H1 (cell line): ENCODE results near the gene CDC37. TPM values are rescaled to one million over a fixed set of nuclear protein-coding genes. Genes with fewer than 3 reads are reported as not detected.

Source experiments
- GTF2F1 ChIP-seq: IDR thresholded peaks from 2 replicates; pipeline ENCODE4 v1.6.1; 2012; ENCODE audit warnings: low read depth, low read length, improper control_type of control experiment, borderline replicate concordance
- HDAC6 ChIP-seq: IDR thresholded peaks from one replicate; pipeline ENCODE4 v1.7.1; 2012; ENCODE audit warnings: low read depth, mild to moderate bottlenecking, inconsistent platforms, low read length, moderate library complexity
- RAD21 ChIP-seq, 2 experiments: IDR thresholded peaks in 1 of 2; conservative IDR thresholded peaks in 1 of 2; 2 replicates each; pipeline ENCODE4 v1.6.1; 2011; ENCODE audit warnings: low read depth in 2 of 2, low read length in 2 of 2, improper control_type of control experiment in 1 of 2, inconsistent platforms in 1 of 2, mild to moderate bottlenecking in 1 of 2, moderate library complexity in 1 of 2
- SAP30 ChIP-seq: fragments of 300-600 bp; sonication (generic); IDR thresholded peaks from 2 replicates; pipeline ENCODE4 v1.7.1; 2012; ENCODE audit warnings: low read length, moderate library complexity, mild to moderate bottlenecking, inconsistent platforms; ENCODE audit not compliant: insufficient read depth, insufficient replicate concordance
- polyA plus RNA-seq, 7 experiments: library from polyadenylated mRNA; depleted of rRNA in 3 of 7; stranded (reverse) in 5 of 7; unstranded in 2 of 7; fragments of >200 nt in 5 of 7; fragments of 200-250 nt in 2 of 7; gene quantifications; 1 replicate in 5 of 7; 2 replicates in 1 of 7; 4 replicates in 1 of 7; pipeline versions ENCODE4 v1.2.1 to v1.2.3, GENCODE V29; 2011 to 2013; ENCODE audit warnings: missing spikeins in 2 of 7, mixed read lengths in 2 of 7
- total RNA-seq: library from RNA; stranded (reverse); fragmentation: NEBNext Ultra II Directional; extraction: Animal tissue kit (Norgen Biotek cat#: 25700); gene quantifications from 2 replicates; pipeline ENCODE4 v1.2.1, GENCODE V29; 2021

Gene CDC37
- total and polyA plus RNA-seq, 2 of the 8 experiments (the other 6 are each of a cell fraction or from before 2014, with no cell fraction given): 162 to 181 TPM

DNA sequence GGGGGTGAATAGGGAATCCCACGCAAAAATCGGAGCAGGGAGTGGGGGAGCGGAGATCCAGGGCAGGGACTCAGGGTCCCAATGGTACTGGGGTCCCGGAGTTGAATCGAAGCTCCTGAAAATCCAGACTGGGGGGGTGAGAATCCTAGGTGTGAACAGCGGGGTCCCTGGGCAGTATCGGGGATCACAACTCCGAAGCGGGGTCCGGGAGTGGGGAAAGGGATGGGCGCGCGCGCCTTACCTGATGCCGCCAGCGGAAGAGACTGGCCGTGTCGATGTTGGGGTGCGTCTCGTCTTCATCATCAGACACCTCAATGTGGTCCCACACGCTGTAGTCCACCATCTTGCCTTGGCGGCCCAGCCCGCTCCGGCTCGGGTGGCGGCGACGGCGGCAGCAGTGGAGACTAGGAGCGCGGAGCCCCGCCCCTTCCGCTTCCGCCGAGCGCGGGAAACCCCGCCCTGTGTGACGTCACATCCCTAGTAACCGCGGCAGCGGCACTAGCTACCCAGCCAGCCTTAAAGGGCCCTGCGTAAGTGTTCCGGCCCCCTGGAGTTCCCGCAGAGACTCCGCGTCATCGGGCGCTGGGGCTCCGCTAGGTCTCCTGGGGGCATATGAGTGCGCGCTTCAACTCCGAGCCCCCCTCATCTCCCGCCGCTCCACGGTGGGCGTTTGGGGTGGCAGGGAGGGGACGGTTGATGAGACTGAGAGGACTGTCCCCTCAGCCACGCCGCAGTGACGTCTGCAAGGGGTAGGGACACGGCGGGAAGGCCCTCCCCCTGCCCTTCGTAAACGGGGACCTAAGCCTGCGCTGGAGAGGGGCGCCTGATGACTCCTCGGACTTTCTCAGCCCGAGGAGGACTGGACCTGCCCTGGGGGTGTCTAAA is at the start of gene CDC37 (continued):
- no peak for TF ChIP-seq HDAC6
- no peak for TF ChIP-seq GTF2F1
- TF ChIP-seq RAD21 (IDR thresholded peaks at IDR 0.05 in 1 of 2, conservative IDR thresholded peaks at IDR 0.05 in 1 of 2; ENCODE audit: low read depth in 2 of 2, low read length in 2 of 2): no peak
- peak; percentile 92 for TF ChIP-seq SAP30
